Suprapubic skin (tissue), 4 donors: Measurements from ENCODE around the gene SHISA9. TPM values are rescaled to one million over a fixed set of nuclear protein-coding genes. Genes with fewer than 3 reads are reported as not detected.

Experiments used
- DNase-seq, 2 donors: peaks; one replicate each; pipeline ENCODE4 v3.0.0-alpha.2; 2019; ENCODE audit warnings: low spot score in 2 of 2
- H3K27ac ChIP-seq: fragments of 200-600 bp; sonication (generic); one replicate; pipeline ENCODE4 v1.5.1; 2019
- H3K27me3 ChIP-seq: fragments of 200-600 bp; sonication (generic); one replicate; pipeline ENCODE4 v1.5.1; 2019
- H3K36me3 ChIP-seq: fragments of 200-600 bp; sonication (generic); one replicate; pipeline ENCODE4 v1.5.1; 2019
- H3K4me1 ChIP-seq: fragments of 200-600 bp; sonication (generic); one replicate; pipeline ENCODE4 v1.5.1; 2019
- H3K4me3 ChIP-seq: fragments of 200-600 bp; sonication (generic); one replicate; pipeline ENCODE4 v1.5.1; 2019; ENCODE audit warnings: mild to moderate bottlenecking
- H3K9me3 ChIP-seq: fragments of 200-600 bp; sonication (generic); one replicate; pipeline ENCODE4 v1.5.1; 2019
- CTCF ChIP-seq, 2 donors: fragments of 200-600 bp in 1 of 2; fragments of 450-650 bp in 1 of 2; sonication (generic) in 1 of 2; IDR thresholded peaks; one replicate each; pipeline ENCODE4 v1.5.1; 2016 to 2019; ENCODE audit warnings: antibody characterized with exemption in 2 of 2, mild to moderate bottlenecking in 1 of 2, moderate library complexity in 1 of 2
- EP300 ChIP-seq: sonication (generic); formaldehyde crosslinking; IDR thresholded peaks from one replicate; pipeline ENCODE4 v1.6.1; 2017; ENCODE audit warnings: antibody characterized with exemption
- POLR2A ChIP-seq, 2 donors: fragments of 450-650 bp; IDR thresholded peaks; one replicate each; pipeline ENCODE4 v1.6.1; 2017; ENCODE audit warnings: antibody characterized with exemption in 2 of 2, mild to moderate bottlenecking in 2 of 2, moderate library complexity in 2 of 2
- POLR2AphosphoS5 ChIP-seq, 3 donors: sonication (generic); formaldehyde crosslinking; IDR thresholded peaks; one replicate each; pipeline ENCODE4 v1.6.1; 2017; ENCODE audit warnings: antibody characterized with exemption in 3 of 3
- WGBS: methylation state at CpG from one replicate; pipeline ENCODE4 v1.1.5; 2018; 5-methylcytosine and 5-hydroxymethylcytosine counted together
- total RNA-seq, 4 donors: library from RNA; depleted of rRNA; stranded (reverse); fragments of >200 nt; gene quantifications; one replicate each; pipeline ENCODE4 v1.1.0, GENCODE V29; 2016

The SHISA9 gene
- total RNA-seq, 4 donors from 2014 or later: 0.26 to 1.9 (median 1.2) TPM

GRCh38 chr16:13108126-13108525 is 206.7 kb downstream of the SHISA9 start:
- no peak for DNase-seq
- Histone ChIP-seq H3K27me3 (no peaks in the 10 kb centered on the region), H3K4me1 (no peaks in the 10 kb centered on the region), H3K9me3 (peaks cover 3% of the 10 kb centered on the region), H3K36me3 (no peaks in the 10 kb centered on the region), H3K27ac (no peak overlapping the region), H3K4me3 (no peak overlapping the region)
- WGBS: 56% methylated on average over 5 of the region's 5 CpGs
- TF ChIP-seq EP300: no peak
- no peak for TF ChIP-seq CTCF (IDR thresholded peaks at IDR 0.05)
- TF ChIP-seq POLR2AphosphoS5 (IDR thresholded peaks at IDR 0.05): no peak
- no peak for TF ChIP-seq POLR2A (IDR thresholded peaks at IDR 0.05)

DNA sequence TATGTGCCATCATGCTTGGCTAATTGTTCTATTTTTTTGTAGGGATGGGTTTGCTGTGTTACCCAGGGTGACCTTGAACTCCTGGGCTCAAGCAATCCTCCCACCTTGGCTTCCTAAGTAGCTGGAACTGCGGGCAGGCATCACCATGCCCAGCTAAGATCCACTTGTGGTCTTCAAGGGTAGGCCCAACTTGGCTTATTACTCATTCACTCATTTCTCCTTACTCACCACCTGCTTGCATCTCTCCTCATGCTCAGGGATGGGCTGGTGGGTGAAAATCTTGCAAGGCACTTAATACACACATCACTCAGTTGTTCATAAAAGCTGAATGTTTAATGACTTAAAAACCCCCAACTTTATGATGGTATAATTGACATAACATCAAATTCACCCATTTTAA is 207.8 kb downstream of the SHISA9 start:
- H3K4me3 ChIP-seq: no peak overlapping the region
- H3K36me3 ChIP-seq: no peaks in the 10 kb centered on the region
- TF ChIP-seq POLR2AphosphoS5 (IDR thresholded peaks at IDR 0.05): no peak
- no peak for TF ChIP-seq POLR2A (IDR thresholded peaks at IDR 0.05)
- no peak for TF ChIP-seq EP300
- TF ChIP-seq CTCF (IDR thresholded peaks at IDR 0.05): no peak
- H3K27ac ChIP-seq: no peak overlapping the region
- 83% methylated on average over 1 of the region's 1 CpG for WGBS
- DNase-seq: no peak
- no peaks in the 10 kb centered on the region for H3K27me3 ChIP-seq
- peaks cover 3% of the 10 kb centered on the region for H3K9me3 ChIP-seq
- H3K4me1 ChIP-seq: no peaks in the 10 kb centered on the region

GRCh38 chr16:13110124-13110796 is 208.9 kb downstream of the SHISA9 start:
- no peaks in the 10 kb centered on the region for H3K4me1 ChIP-seq
- no peak overlapping the region for H3K4me3 ChIP-seq
- no peaks in the 10 kb centered on the region for H3K36me3 ChIP-seq
- H3K27ac ChIP-seq: no peak overlapping the region
- H3K27me3 ChIP-seq: no peaks in the 10 kb centered on the region
- TF ChIP-seq CTCF (IDR thresholded peaks at IDR 0.05) (no peak), POLR2AphosphoS5 (IDR thresholded peaks at IDR 0.05) (no peak), EP300 (no peak), POLR2A (IDR thresholded peaks at IDR 0.05) (no peak)
- WGBS: 25% methylated on average over 7 of the region's 7 CpGs
- peaks cover 3% of the 10 kb centered on the region for H3K9me3 ChIP-seq
- DNase-seq: no peak

DNA sequence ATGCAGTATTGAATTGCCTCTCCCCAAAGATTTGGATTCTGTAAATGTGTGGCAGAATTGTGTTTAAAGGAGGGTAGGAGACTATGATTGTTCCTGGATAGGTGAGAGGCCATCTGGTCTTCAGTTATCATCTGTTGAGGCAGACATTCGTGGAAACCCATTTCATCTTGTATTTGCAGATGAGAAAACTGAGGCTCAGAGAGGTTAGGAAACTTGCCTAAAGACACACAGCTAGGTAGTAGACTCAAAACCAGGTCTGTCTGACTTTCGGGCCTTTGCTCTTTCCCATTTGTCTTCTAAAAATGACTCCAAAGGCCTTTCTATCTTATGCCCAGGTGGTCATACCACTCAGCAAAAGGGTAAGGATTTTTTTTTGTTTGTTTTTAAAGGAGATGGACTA is 210.3 kb downstream of the SHISA9 start:
- no peak for TF ChIP-seq POLR2AphosphoS5 (IDR thresholded peaks at IDR 0.05)
- no peak for TF ChIP-seq EP300
- no peak for TF ChIP-seq POLR2A (IDR thresholded peaks at IDR 0.05)
- TF ChIP-seq CTCF (IDR thresholded peaks at IDR 0.05): no peak
- Histone ChIP-seq H3K27me3 (no peaks in the 10 kb centered on the region), H3K36me3 (no peaks in the 10 kb centered on the region), H3K9me3 (peaks cover under 1% of the 10 kb centered on the region), H3K4me1 (no peaks in the 10 kb centered on the region), H3K4me3 (no peak overlapping the region), H3K27ac (no peak overlapping the region)
- no peak for DNase-seq
- WGBS: 70% methylated on average over 2 of the region's 2 CpGs

GRCh38 chr16:13113741-13114140 is 212.3 kb downstream of the SHISA9 start:
- no peak for TF ChIP-seq CTCF (IDR thresholded peaks at IDR 0.05)
- TF ChIP-seq POLR2A (IDR thresholded peaks at IDR 0.05): no peak
- TF ChIP-seq EP300: no peak
- no peak for TF ChIP-seq POLR2AphosphoS5 (IDR thresholded peaks at IDR 0.05)
- H3K9me3 ChIP-seq: no peaks in the 10 kb centered on the region
- H3K27ac ChIP-seq: no peak overlapping the region
- H3K4me3 ChIP-seq: no peak overlapping the region
- 77% methylated on average over 3 of the region's 3 CpGs for WGBS
- no peaks in the 10 kb centered on the region for H3K4me1 ChIP-seq
- no peaks in the 10 kb centered on the region for H3K36me3 ChIP-seq
- no peaks in the 10 kb centered on the region for H3K27me3 ChIP-seq
- no peak for DNase-seq
